ENCODE data around the gene ZNF423.

Gene ZNF423

GRCh38 chr16:49671333-49671732, 184.6 kb downstream of the ZNF423 start:
- FAIRE-seq, result no peak

DNA sequence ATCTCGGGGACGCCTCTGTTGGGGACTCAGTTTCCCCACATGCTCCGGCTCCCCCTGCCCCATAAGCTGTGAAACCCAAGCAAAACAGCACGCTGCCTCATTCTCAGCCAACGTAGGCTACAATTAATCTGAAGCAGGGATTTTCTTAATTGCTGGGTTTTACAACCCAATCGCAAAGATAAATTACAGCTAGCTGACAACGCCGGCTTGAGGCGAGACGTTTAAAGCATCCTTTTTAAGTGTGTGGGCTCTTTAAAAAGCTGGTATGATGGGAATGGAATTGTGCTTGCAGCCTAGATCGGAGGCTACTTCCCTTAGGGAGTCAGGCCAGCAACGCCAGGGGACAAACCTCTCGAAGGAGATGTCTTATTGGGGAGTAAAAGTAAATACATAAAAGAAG, 185.3 kb downstream of the ZNF423 start:
- FAIRE-seq (no peak), DNase-seq (ENCODE audit: low spot score) (no peak)

More at GRCh38 chr16:49671333-49671732, 184.6 kb downstream of the ZNF423 start:
- no peak for DNase-seq (ENCODE audit: low spot score)

GRCh38 chr16:49665482-49666230, 190.3 kb downstream of the ZNF423 start:
- no peak for FAIRE-seq

GRCh38 chr16:49664221-49665215, 191.4 kb downstream of the ZNF423 start:
- DNase-seq (ENCODE audit: low spot score) (no peak), FAIRE-seq (no peak)

More at GRCh38 chr16:49665482-49666230, 190.3 kb downstream of the ZNF423 start:
- DNase-seq (ENCODE audit: low spot score), result no peak

GRCh38 chr16:49663081-49664065, 192.5 kb downstream of the ZNF423 start:
- FAIRE-seq (no peak), DNase-seq (ENCODE audit: low spot score) (no peak)

DNA sequence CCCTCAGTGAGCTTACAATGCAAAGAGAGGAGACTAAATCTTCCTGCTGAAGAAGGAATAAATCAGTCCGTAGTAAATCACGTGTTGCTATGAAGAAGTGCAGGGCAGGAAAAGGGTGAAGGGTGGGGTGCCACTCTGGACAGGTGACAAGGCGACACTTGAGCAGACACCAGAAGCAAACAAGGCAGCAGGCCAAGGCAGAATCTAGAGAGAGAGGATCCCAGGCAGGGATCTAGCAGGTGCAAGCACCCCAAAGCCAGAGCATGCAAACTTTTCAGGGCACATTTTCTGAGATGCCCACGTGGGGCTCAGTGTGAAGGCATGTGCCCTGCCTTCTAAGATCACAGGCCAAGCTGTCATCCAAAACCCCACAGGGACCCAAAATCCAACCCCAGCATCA, 193.3 kb downstream of the ZNF423 start:
- FAIRE-seq (no peak), DNase-seq (ENCODE audit: low spot score) (no peak)

GRCh38 chr16:49661465-49662187, 194.3 kb downstream of the ZNF423 start:
- DNase-seq (ENCODE audit: low spot score), result no peak
- no peak for FAIRE-seq

DNA sequence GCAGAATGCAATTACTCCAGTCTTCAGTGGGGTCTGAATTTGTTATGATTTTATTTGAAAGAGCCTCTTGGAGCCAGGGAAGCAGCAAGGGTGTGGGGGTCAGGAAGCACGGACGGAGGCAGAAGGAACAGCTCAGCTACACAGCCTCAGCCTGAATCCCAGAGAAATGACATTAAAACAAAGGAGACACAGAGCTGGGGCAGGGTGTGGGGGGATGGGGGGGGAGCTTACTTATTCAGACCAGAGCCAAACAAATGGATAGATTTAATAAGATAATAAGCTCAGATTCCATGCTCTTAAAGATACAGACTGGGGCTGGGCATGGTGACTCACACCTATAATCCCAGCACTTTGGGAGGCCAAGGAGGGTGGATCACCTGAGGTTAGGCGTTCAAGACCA, 195.3 kb downstream of the ZNF423 start:
- DNase-seq (ENCODE audit: low spot score) (no peak), FAIRE-seq (no peak)

DNA sequence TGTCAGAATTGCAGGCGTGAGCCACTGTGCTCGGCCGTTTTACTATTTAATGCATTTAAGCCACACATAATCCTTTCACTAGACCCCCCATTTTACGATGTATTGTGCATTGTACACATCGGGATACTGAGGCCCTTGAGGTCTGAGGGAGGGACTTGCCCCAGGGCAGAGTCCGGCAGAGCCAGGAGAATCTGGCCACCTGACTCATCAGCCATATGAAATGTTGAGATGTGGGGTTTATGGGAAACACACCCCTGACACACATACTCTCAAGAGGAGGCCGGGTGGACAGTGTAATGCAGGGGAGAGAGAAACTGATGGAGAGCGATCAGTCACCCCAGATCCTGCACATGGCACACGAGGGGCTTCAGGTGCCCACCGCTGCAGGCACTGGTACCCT, 196.6 kb downstream of the ZNF423 start:
- no peak for FAIRE-seq
- DNase-seq (ENCODE audit: low spot score), result no peak

DNA sequence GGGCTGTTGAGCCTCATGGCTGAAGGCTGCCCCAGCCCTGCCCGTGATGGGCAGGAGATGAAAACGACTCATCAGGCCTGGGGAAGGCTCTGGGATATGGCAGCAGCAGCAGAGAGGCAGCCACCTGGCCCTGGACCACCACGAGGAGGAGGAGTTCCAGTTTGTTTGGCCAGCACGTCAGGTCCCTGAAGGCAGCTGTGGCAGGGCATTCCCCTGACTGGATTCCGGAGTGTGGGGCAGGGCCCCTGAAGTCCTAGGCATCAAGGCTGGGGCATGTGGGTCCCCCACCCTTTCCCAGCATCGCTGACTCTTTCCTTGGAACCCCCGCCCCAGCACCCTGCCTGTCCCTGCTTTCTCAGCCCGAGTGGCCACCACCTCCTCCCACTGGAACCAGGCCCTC, 197.4 kb downstream of the ZNF423 start:
- FAIRE-seq (no peak), DNase-seq (ENCODE audit: low spot score) (no peak)

DNA sequence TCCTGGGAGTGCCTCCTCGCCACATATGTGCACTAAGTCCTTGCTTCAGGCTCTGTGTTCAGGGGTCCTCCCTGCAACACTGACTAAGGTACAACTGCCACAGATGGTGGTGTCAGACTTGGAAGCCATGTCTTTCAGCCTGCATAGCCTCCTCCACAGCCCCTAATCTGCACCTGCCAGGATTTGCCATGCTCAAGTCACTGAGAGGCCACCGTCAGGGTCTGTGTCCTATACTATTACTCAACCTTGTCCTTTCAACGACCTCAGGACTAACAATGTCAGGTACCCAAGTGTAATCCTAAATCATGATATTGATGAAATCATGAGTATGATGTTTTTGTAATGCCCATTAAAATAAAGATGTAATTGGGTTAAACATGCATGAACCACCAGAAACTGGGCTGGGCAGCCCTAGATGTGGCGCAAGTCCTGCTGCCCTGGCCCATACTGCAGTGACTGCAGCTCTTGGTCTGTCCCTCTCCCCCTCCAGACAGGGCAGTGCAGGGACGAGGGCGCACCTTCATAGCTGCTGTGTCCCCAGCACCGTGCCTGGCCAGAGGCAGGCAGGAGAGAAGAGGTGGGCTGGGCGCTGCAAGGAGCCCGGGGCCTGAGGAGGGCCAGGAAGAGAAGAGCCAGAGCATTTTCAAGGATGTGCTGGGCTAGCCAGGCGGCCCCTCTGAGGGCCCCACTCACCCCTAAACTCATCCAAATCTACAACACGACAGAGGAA, 198.0 kb downstream of the ZNF423 start:
- DNase-seq (ENCODE audit: low spot score) (no peak), FAIRE-seq (no peak)

DNA sequence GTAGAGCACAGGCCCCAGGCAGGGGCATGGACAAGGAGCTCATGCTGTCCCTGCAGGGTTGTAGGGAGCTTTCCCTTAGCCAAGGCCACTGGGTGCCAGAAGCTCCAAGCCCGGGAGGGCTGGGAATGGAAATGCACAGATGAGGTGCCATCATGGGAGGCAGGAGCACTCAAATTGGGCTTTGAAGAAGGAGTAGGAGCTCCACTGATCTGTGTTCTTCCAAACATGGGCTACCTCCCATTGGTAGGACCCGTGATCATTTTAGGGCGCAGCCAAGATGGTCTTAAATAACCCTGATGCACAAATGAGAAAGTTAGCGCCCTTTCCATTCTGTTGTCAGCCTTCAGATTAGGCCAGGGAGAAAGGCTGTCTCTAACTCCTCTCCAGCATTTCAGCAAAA, 201.5 kb downstream of the ZNF423 start:
- no peak for FAIRE-seq
- no peak for DNase-seq (ENCODE audit: low spot score)

DNA sequence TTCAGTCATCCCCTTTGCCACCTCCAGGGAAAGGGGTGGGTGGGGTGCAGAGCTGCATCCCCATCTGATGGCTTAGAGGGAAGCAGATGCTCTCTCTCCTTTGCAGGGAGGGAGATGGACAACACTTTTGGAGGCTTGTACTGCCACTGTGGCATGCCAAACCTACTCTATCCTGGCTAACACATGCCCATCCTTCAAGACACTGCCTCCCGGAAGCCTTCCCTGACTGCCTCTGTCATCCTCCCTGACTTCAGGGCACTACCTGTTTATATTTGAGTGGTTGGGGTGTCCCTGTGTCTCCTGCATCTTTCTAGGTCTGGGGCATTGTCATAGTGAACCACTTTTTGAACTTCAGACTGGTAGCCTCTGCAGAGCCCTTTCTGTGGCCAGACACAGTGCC, 202.3 kb downstream of the ZNF423 start:
- no peak for DNase-seq (ENCODE audit: low spot score)
- FAIRE-seq, result no peak

DNA sequence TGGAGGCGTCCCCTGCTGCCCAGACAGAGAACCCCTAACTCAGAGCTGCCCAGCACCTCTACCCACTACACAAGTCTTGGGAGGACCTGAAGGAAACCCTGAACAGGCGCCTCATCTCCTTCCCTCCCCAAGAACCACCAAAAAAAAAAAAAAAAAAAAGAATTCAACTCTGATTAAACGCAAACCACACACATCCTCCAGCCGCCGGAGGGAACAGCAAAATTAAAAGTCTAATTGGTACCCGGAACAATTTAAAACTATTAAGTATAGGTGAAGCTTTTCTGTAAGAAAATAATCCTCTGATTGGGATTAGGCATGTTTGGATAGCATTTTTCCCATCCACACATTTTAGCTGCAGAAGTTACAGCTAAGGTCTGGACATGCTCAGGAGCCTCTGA, 202.7 kb downstream of the ZNF423 start:
- FAIRE-seq (no peak), DNase-seq (ENCODE audit: low spot score) (no peak)

DNA sequence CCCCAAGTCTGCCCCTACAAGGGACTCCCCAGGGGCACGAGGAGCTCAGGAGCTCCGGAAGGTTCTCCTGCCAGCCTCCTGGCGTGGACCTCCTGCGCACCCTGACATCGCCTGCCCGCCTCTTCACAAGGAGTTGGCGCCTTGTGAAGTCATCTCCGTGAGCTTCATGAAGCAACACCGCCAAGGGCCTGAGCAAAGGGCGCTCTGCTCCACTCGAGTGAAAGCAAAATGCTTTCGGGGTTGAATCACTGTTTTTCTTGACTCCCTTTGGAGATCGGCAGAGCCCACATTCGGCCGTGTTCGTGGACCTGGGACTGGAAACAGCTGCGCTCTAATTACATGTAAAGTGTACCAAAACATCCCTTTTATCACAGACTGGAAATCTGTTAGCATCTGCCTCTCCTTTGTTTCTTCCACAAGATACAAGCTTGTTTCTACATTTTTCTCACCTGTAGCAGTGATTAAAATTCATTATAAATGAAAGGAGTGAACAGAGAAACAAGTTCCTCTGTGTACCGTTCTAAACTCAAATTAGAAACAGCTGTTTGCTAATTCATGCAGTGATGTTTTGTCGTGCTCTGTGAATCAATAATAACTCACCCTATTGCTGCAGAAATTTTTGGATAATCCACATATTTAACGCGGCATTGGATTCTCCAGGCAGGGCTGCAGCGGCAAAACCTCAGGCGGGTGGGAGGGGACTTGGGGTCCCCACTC, 203.3 kb downstream of the ZNF423 start:
- DNase-seq (ENCODE audit: low spot score) (no peak), FAIRE-seq (no peak)

- DNase-seq (ENCODE audit: low spot score) (no peak), FAIRE-seq (no peak)
Measured at GRCh38 chr16:49651996-49652395, 203.9 kb downstream of the ZNF423 start.

GRCh38 chr16:49651226-49651625, 204.7 kb downstream of the ZNF423 start:
- no peak for FAIRE-seq
- DNase-seq (ENCODE audit: low spot score), result no peak

GRCh38 chr16:49650603-49651002, 205.3 kb downstream of the ZNF423 start:
- DNase-seq (ENCODE audit: low spot score) (no peak), FAIRE-seq (no peak)
